Neural cell (in vitro differentiated cells): ENCODE data around the gene CPXM2. TPM values are rescaled to one million over a fixed set of nuclear protein-coding genes. Genes with fewer than 3 reads are reported as not detected.

Experiments
- H2AFZ ChIP-seq: fragments of 200-600, 300-800 bp; sonication (generic), shearing (Covaris generic); 2 replicates; pipeline ENCODE4 v1.6.0; 2014; ENCODE audit warnings: low read depth, mild to moderate bottlenecking, antibody characterized with exemption, low read length, moderate library complexity
- H3F3A ChIP-seq: fragments of 200-600 bp; shearing (Covaris generic); 2 replicates; pipeline ENCODE4 v1.6.1; 2016; ENCODE audit warnings: mild to moderate bottlenecking, moderate library complexity, mixed read lengths, antibody characterized with exemption, low read length; ENCODE audit not compliant: insufficient read depth, poor library complexity, severe bottlenecking
- H3K27ac ChIP-seq: fragments of 200-600, 300-800 bp; sonication (generic), shearing (Covaris generic); 2 replicates; pipeline ENCODE4 v1.5.1; 2014; ENCODE audit warnings: mild to moderate bottlenecking, low read length, moderate library complexity
- H3K27me3 ChIP-seq: fragments of 300-800, 200-600 bp; sonication (generic), shearing (Covaris generic); 2 replicates; pipeline ENCODE4 v1.6.0; 2014; ENCODE audit warnings: mild to moderate bottlenecking, low read depth, low read length, moderate library complexity; ENCODE audit not compliant: insufficient read depth
- H3K36me3 ChIP-seq: fragments of 300-800, 200-600 bp; sonication (generic), shearing (Covaris generic); 2 replicates; pipeline ENCODE4 v1.5.1; 2014; ENCODE audit warnings: mild to moderate bottlenecking, antibody characterized with exemption, low read length, moderate library complexity; ENCODE audit not compliant: insufficient read depth
- H3K4me2 ChIP-seq: fragments of 300-800, 200-600 bp; sonication (generic), shearing (Covaris generic); 2 replicates; pipeline ENCODE4 v1.6.0; 2014; ENCODE audit warnings: mild to moderate bottlenecking, low read length
- H3K4me3 ChIP-seq: fragments of 300-800, 200-600 bp; sonication (generic), shearing (Covaris generic); 2 replicates; pipeline ENCODE4 v1.5.1; 2014; ENCODE audit warnings: mild to moderate bottlenecking, low read length, moderate library complexity
- H3K79me2 ChIP-seq: fragments of 200-600 bp; shearing (Covaris generic); replicated peaks from 2 replicates; pipeline ENCODE4 v1.6.0; 2014; ENCODE audit warnings: mild to moderate bottlenecking, low read length, moderate library complexity; ENCODE audit not compliant: insufficient read depth
- H3K9ac ChIP-seq: fragments of 300-800, 200-600 bp; sonication (generic), shearing (Covaris generic); 2 replicates; pipeline ENCODE4 v1.6.1; 2016; ENCODE audit warnings: mild to moderate bottlenecking, low read length, mixed read lengths
- H3K9me2 ChIP-seq: fragments of 200-600 bp; shearing (Covaris generic); 2 replicates; pipeline ENCODE4 v1.6.1; 2016; ENCODE audit warnings: mild to moderate bottlenecking, low read length, mixed read lengths; ENCODE audit not compliant: insufficient read depth
- H3K9me3 ChIP-seq: fragments of 200-600, 300-800 bp; sonication (generic), shearing (Covaris generic); 2 replicates; pipeline ENCODE4 v1.6.1; 2016; ENCODE audit warnings: mild to moderate bottlenecking, mixed run types, low read length, moderate library complexity, mixed read lengths
- H4K20me1 ChIP-seq: fragments of 200-600 bp; shearing (Covaris generic); 2 replicates; pipeline ENCODE4 v1.6.1; 2016; ENCODE audit warnings: mild to moderate bottlenecking, mixed run types; ENCODE audit not compliant: insufficient read depth
- CTCF ChIP-seq: fragments of 450-650 bp; IDR thresholded peaks from 2 replicates; pipeline ENCODE4 v1.5.1; 2014; ENCODE audit warnings: antibody characterized with exemption, mild to moderate bottlenecking, moderate library complexity; ENCODE audit not compliant: poor library complexity, severe bottlenecking
- EP300 ChIP-seq: fragments of 450-650 bp; conservative IDR thresholded peaks from 2 replicates; pipeline ENCODE4 v1.6.1; 2014; ENCODE audit warnings: antibody characterized with exemption, mild to moderate bottlenecking, moderate library complexity; ENCODE audit not compliant: poor library complexity, severe bottlenecking
- EZH2 ChIP-seq: fragments of 200-600, 300-800 bp; shearing (Covaris generic), sonication (generic); IDR thresholded peaks from 2 replicates; pipeline ENCODE4 v1.6.1; 2014; ENCODE audit warnings: antibody characterized with exemption, low read length, borderline replicate concordance, mild to moderate bottlenecking; ENCODE audit not compliant: insufficient read depth, poor library complexity, severe bottlenecking
- MXI1 ChIP-seq: fragments of 450-650 bp; conservative IDR thresholded peaks from 2 replicates; pipeline ENCODE4 v1.6.1; 2014; ENCODE audit warnings: antibody characterized with exemption, mild to moderate bottlenecking; ENCODE audit not compliant: poor library complexity, severe bottlenecking
- POLR2AphosphoS5 ChIP-seq: IDR thresholded peaks from 2 replicates; pipeline ENCODE4 v1.6.1; 2012
- RAD21 ChIP-seq: fragments of 450-650 bp; conservative IDR thresholded peaks from 2 replicates; pipeline ENCODE4 v1.6.1; 2014; ENCODE audit warnings: antibody characterized with exemption, mild to moderate bottlenecking, moderate library complexity
- REST ChIP-seq: IDR thresholded peaks from 2 replicates; pipeline ENCODE4 v1.6.1; 2012; ENCODE audit warnings: borderline replicate concordance
- SMC3 ChIP-seq: fragments of 450-650 bp; conservative IDR thresholded peaks from 2 replicates; pipeline ENCODE4 v1.6.1; 2014; ENCODE audit warnings: antibody characterized with exemption, mild to moderate bottlenecking, moderate library complexity; ENCODE audit not compliant: poor library complexity
- TAF1 ChIP-seq: IDR thresholded peaks from 2 replicates; pipeline ENCODE4 v1.6.1; 2012; ENCODE audit warnings: low read depth
- polyA plus RNA-seq: library from polyadenylated mRNA; depleted of rRNA; stranded (reverse); fragments of >200 nt; gene quantifications from 2 replicates; pipeline ENCODE4 v1.2.3, GENCODE V29; 2014

The CPXM2 gene
- polyA plus RNA-seq, 1 donor from 2014 or later: not detected

- TF ChIP-seq TAF1 (no peak), EZH2 (no peak), REST (no peak), MXI1 (no peak), POLR2AphosphoS5 (no peak), CTCF (no peak), EP300 (no peak), SMC3 (no peak), RAD21 (no peak)
- Histone ChIP-seq H3K36me3 (no peaks in the 10 kb centered on the region), H3K9me3 (no peaks in the 10 kb centered on the region), H3K79me2 (no peaks in the 10 kb centered on the region), H3K9me2 (no peaks in the 10 kb centered on the region), H3K27ac (no peak overlapping the region), H3K9ac (no peak overlapping the region), H2AFZ (no peak overlapping the region), H3K27me3 (no peaks in the 10 kb centered on the region), H3F3A (no peaks in the 10 kb centered on the region), H3K4me2 (no peak overlapping the region), H3K4me3 (no peak overlapping the region), H4K20me1 (no peaks in the 10 kb centered on the region)
Observed at GRCh38 chr10:123800821-123801220, 90.8 kb downstream of the CPXM2 start.

GRCh38 chr10:123800289-123800688 is 91.3 kb downstream of the CPXM2 start:
- H3K4me2 ChIP-seq: no peak overlapping the region
- no peaks in the 10 kb centered on the region for H3K36me3 ChIP-seq
- H3K9me2 ChIP-seq: no peaks in the 10 kb centered on the region
- no peak overlapping the region for H3K9ac ChIP-seq
- no peak overlapping the region for H3K27ac ChIP-seq
- no peaks in the 10 kb centered on the region for H3K79me2 ChIP-seq
- no peak overlapping the region for H3K4me3 ChIP-seq
- no peaks in the 10 kb centered on the region for H4K20me1 ChIP-seq
- H2AFZ ChIP-seq: no peak overlapping the region
- H3K9me3 ChIP-seq: no peaks in the 10 kb centered on the region
- no peak for TF ChIP-seq EZH2
- TF ChIP-seq SMC3: no peak
- TF ChIP-seq REST: no peak
- no peaks in the 10 kb centered on the region for H3F3A ChIP-seq
- no peaks in the 10 kb centered on the region for H3K27me3 ChIP-seq
